Testis (tissue), 2 donors: ENCODE data around the gene RALB.

Source experiments
- CTCF ChIP-seq, 3 experiments: fragments of 450-650 bp in 2 of 3; fragments of 200-600 bp in 1 of 3; sonication (generic) in 1 of 3; IDR thresholded peaks; one replicate each; pipeline ENCODE4 v1.5.1; 2016 to 2019; ENCODE audit warnings: antibody characterized with exemption in 3 of 3, mild to moderate bottlenecking in 2 of 3, moderate library complexity in 1 of 3
- POLR2A ChIP-seq: fragments of 450-650 bp; IDR thresholded peaks from one replicate; pipeline ENCODE4 v1.6.1; 2017; ENCODE audit warnings: antibody characterized with exemption, mild to moderate bottlenecking, moderate library complexity

GRCh38 chr2:120220756-120221155 lies 31.9 kb upstream of the RALB start:
- TF ChIP-seq CTCF (IDR thresholded peaks at IDR 0.05) (no peak), POLR2A (no peak)
